Measurements from ENCODE around the gene CDH23. TPM values are rescaled to one million over a fixed set of nuclear protein-coding genes. Genes with fewer than 3 reads are reported as not detected.

CDH23 gene
- total RNA-seq, 1 experiment from 2014 or later = 0.02 TPM

Other genes starting within 250 kb of the CDH23 start
- gene UNC5B, start 184.3 kb upstream of the CDH23 start, total RNA-seq (2014; rRNA removed; shearing (Covaris generic)) = 3.4 and 3.6 TPM in 2 replicates
- 1.6 and 1.8 TPM in 2 replicates for gene SLC29A3, start 77.7 kb upstream of the CDH23 start, total RNA-seq (2014; rRNA removed; shearing (Covaris generic))